Astrocyte (in vitro differentiated cells and primary cell): Measurements from ENCODE around the gene GPATCH2.

Experiments used
- CTCF ChIP-seq: IDR thresholded peaks from 2 replicates; pipeline ENCODE4 v1.5.1; 2011; ENCODE audit warnings: low read depth, mild to moderate bottlenecking, inconsistent platforms, low read length, moderate library complexity; ENCODE audit not compliant: insufficient read depth
- EZH2 ChIP-seq: IDR thresholded peaks from 2 replicates; pipeline ENCODE4 v1.6.1; 2012; ENCODE audit warnings: mild to moderate bottlenecking, low read length, inconsistent platforms; ENCODE audit not compliant: insufficient read depth

GRCh38 chr1:217465102-217465501 lies 165.8 kb downstream of the GPATCH2 start:
- no peak for TF ChIP-seq CTCF
- TF ChIP-seq EZH2, result no peak
